Transverse colon (tissue), 4 donors: ENCODE results near the gene CYP2J2.
"Not testable (repeated sequence)": the region's sequence is repeated elsewhere in the genome, so short reads cannot be mapped to it uniquely, and the experiment has no call there.

Experiments used
- CTCF ChIP-seq, 5 experiments: fragments of 200-600 bp in 3 of 5; fragments of 450-650 bp in 2 of 5; sonication (generic) in 3 of 5; IDR thresholded peaks; 1 replicate in 2 of 5; 2 replicates in 3 of 5; pipeline ENCODE4 v1.5.1; 2016 to 2017; ENCODE audit warnings: antibody characterized with exemption in 5 of 5, inconsistent platforms in 3 of 5, mild to moderate bottlenecking in 2 of 5, moderate library complexity in 1 of 5
- POLR2A ChIP-seq: fragments of 450-650 bp; IDR thresholded peaks from one replicate; pipeline ENCODE4 v1.6.1; 2016; ENCODE audit warnings: antibody characterized with exemption, mild to moderate bottlenecking, moderate library complexity
- POLR2AphosphoS5 ChIP-seq, 3 donors: sonication (generic); formaldehyde crosslinking; IDR thresholded peaks; one replicate each; pipeline ENCODE4 v1.6.1; 2016; ENCODE audit warnings: antibody characterized with exemption in 3 of 3

DNA sequence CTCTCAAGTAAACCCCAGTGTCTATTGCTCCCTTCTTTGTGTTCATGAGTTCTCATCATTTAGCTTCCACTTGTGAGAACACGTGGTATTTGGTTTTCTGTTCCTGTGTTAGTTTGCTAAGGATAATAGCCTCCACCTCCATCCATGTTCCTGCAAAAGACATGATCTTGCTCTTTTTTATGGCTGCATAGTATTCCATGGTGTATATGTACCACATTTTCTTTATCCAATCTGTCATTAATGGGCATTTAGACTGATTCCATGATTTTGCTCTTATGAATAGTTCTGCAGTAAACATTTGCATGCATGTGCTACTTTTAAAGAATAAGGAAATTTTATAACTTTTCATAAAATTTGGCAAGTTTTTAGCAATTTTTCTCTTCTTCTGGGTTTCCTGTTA lies 71.3 kb downstream of the CYP2J2 start:
- TF ChIP-seq POLR2AphosphoS5 (IDR thresholded peaks at IDR 0.05); CTCF (IDR thresholded peaks at IDR 0.05); POLR2A: not testable (repeated sequence)
